H1 (cell line): ENCODE measurements around the gene TPST2. TPM values are rescaled to one million over a fixed set of nuclear protein-coding genes. Genes with fewer than 3 reads are reported as not detected.

ENCODE experiments used
- CTCF ChIA-PET: fragments of 300-600 bp; sonication (Branson Sonifier 250); formaldehyde crosslinking; loops from one replicate; lab custom pipeline; 2021; ENCODE audit not compliant: partially characterized antibody; lab: Charles Lee
- POLR2A ChIA-PET: fragments of 300-600 bp; sonication (Branson Sonifier 250); formaldehyde crosslinking; loops from one replicate; lab custom pipeline; 2021; ENCODE audit warnings: inconsistent platforms; ENCODE audit not compliant: partially characterized antibody; lab: Charles Lee
- DNase-seq, 2 experiments: peaks; one replicate each; pipeline versions ENCODE4 v3.0.0 to v3.0.0-alpha.2; 2010 to 2022; ENCODE audit warnings: low spot score in 2 of 2, low read depth in 1 of 2, mixed read lengths in 1 of 2
- FAIRE-seq: peaks from 2 replicates; lab custom pipeline; 2011; peaks lifted over from hg19 to GRCh38; lab: Jason Lieb, UNC
- H2AFZ ChIP-seq: 2 replicates; pipeline ENCODE4 v1.8.1; 2012; ENCODE audit warnings: low read length, inconsistent platforms
- H2AK5ac ChIP-seq: 2 replicates; pipeline ENCODE4 v1.6.1; 2013; ENCODE audit warnings: low read depth, low read length
- H2BK120ac ChIP-seq: replicated peaks from 2 replicates; pipeline ENCODE3; 2013; ENCODE audit warnings: low read depth, low read length, inconsistent platforms
- H2BK12ac ChIP-seq: 2 replicates; pipeline ENCODE4 v1.6.1; 2013; ENCODE audit warnings: low read depth, low read length
- H2BK15ac ChIP-seq: 2 replicates; pipeline ENCODE4 v1.6.1; 2013; ENCODE audit warnings: low read length
- H2BK20ac ChIP-seq: 2 replicates; pipeline ENCODE4 v1.6.1; 2013; ENCODE audit warnings: low read length
- H2BK5ac ChIP-seq: 2 replicates; pipeline ENCODE4 v1.6.1; 2013; ENCODE audit warnings: low read depth, low read length
- H3K14ac ChIP-seq: 2 replicates; pipeline ENCODE4 v1.6.1; 2013; ENCODE audit warnings: inconsistent platforms; ENCODE audit not compliant: insufficient read length
- H3K18ac ChIP-seq: 2 replicates; pipeline ENCODE4 v1.6.1; 2013; ENCODE audit warnings: low read length; ENCODE audit errors: extremely low read depth
- H3K23ac ChIP-seq: 2 replicates; pipeline ENCODE4 v1.6.1; 2013; ENCODE audit warnings: inconsistent platforms; ENCODE audit not compliant: insufficient read length
- H3K23me2 ChIP-seq: 2 replicates; pipeline ENCODE4 v1.6.1; 2013; ENCODE audit warnings: low read depth, low read length
- H3K27ac ChIP-seq: 2 replicates; pipeline ENCODE4 v1.6.1; 2011; ENCODE audit warnings: low read depth, low read length, inconsistent platforms
- H3K27me3 ChIP-seq, 4 experiments: replicated peaks in 1 of 4; 1 replicate in 1 of 4; 2 replicates in 3 of 4; pipeline versions ENCODE4 v1.6.1 to v1.8.1; 2011 to 2013; ENCODE audit warnings: low read length in 3 of 4, mild to moderate bottlenecking in 3 of 4, inconsistent platforms in 2 of 4, mixed read lengths in 2 of 4, moderate library complexity in 1 of 4; ENCODE audit not compliant: control insufficient read depth in 3 of 4, insufficient read depth in 3 of 4; ENCODE audit errors: extremely low read depth in 1 of 4
- H3K36me3 ChIP-seq, 4 experiments: 2 replicates each; pipeline versions ENCODE4 v1.6.1 to v1.8.1; 2011 to 2013; ENCODE audit warnings: mild to moderate bottlenecking in 4 of 4, low read length in 3 of 4, moderate library complexity in 2 of 4, control low read depth in 1 of 4, inconsistent platforms in 1 of 4; ENCODE audit not compliant: insufficient read depth in 4 of 4, control insufficient read depth in 2 of 4
- H3K4ac ChIP-seq: replicated peaks from 2 replicates; pipeline ENCODE3; 2013; ENCODE audit warnings: low read length, low read depth, mixed read lengths, inconsistent platforms; ENCODE audit not compliant: insufficient read length
- H3K4me1 ChIP-seq, 4 experiments: replicated peaks in 1 of 4; 1 replicate in 1 of 4; 2 replicates in 3 of 4; pipeline versions ENCODE4 v1.6.1 to v1.8.1; 2011 to 2013; ENCODE audit warnings: low read length in 3 of 4, inconsistent platforms in 2 of 4, mixed read lengths in 1 of 4; ENCODE audit not compliant: insufficient read depth in 4 of 4, control insufficient read depth in 3 of 4
- H3K4me2 ChIP-seq, 2 experiments: 2 replicates each; pipeline versions ENCODE4 v1.6.1 to v1.8.1; 2011 to 2013; ENCODE audit warnings: low read depth in 2 of 2, low read length in 2 of 2, control low read depth in 1 of 2, inconsistent platforms in 1 of 2, mild to moderate bottlenecking in 1 of 2; ENCODE audit not compliant: insufficient read depth in 1 of 2
- H3K4me3 ChIP-seq, 4 experiments: fragments of 200-600, 300-600 bp in 1 of 4; sonication (generic), shearing (Covaris generic), sonication (Bioruptor Twin) in 1 of 4; 2 replicates each; pipeline versions ENCODE4 v1.5.1 to v1.8.1; 2011 to 2016; ENCODE audit warnings: low read length in 4 of 4, low read depth in 3 of 4, control low read depth in 2 of 4, inconsistent platforms in 2 of 4, mild to moderate bottlenecking in 2 of 4, mixed read lengths in 1 of 4, moderate library complexity in 1 of 4; ENCODE audit not compliant: insufficient read depth in 2 of 4; ENCODE audit errors: extremely low read depth in 1 of 4
- H3K56ac ChIP-seq: replicated peaks from 2 replicates; pipeline ENCODE3; 2013; ENCODE audit warnings: low read depth, mild to moderate bottlenecking, mixed read lengths, low read length, inconsistent platforms; ENCODE audit not compliant: insufficient read length
- H3K79me1 ChIP-seq: 2 replicates; pipeline ENCODE4 v1.6.1; 2013; ENCODE audit warnings: low read depth, low read length, control low read depth
- H3K79me2 ChIP-seq, 2 experiments: 2 replicates each; pipeline versions ENCODE4 v1.6.1 to v1.8.1; 2012 to 2013; ENCODE audit warnings: low read length in 2 of 2, mild to moderate bottlenecking in 2 of 2, inconsistent platforms in 1 of 2; ENCODE audit not compliant: insufficient read depth in 2 of 2, control insufficient read depth in 1 of 2
- H3K9ac ChIP-seq, 4 experiments: replicated peaks in 1 of 4; 1 replicate in 1 of 4; 2 replicates in 3 of 4; pipeline versions ENCODE4 v1.6.1 to v1.8.1; 2011 to 2013; ENCODE audit warnings: low read depth in 3 of 4, low read length in 3 of 4, control low read depth in 2 of 4, mild to moderate bottlenecking in 2 of 4, moderate library complexity in 2 of 4, inconsistent platforms in 1 of 4; ENCODE audit errors: extremely low read depth in 1 of 4
- H3K9me3 ChIP-seq, 2 experiments: 2 replicates each; pipeline versions ENCODE4 v1.6.1 to v1.8.1; 2012 to 2013; ENCODE audit warnings: mild to moderate bottlenecking in 2 of 2, moderate library complexity in 2 of 2, control low read depth in 1 of 2, inconsistent platforms in 1 of 2, low read depth in 1 of 2, low read length in 1 of 2, mixed read lengths in 1 of 2; ENCODE audit not compliant: insufficient read depth in 2 of 2
- H4K20me1 ChIP-seq, 2 experiments: replicated peaks in 1 of 2; 2 replicates each; pipeline versions ENCODE3 to v1.8.1; 2011 to 2013; ENCODE audit warnings: inconsistent platforms in 2 of 2, low read length in 2 of 2, mild to moderate bottlenecking in 1 of 2; ENCODE audit not compliant: insufficient read depth in 2 of 2, control insufficient read depth in 1 of 2
- H4K5ac ChIP-seq: 2 replicates; pipeline ENCODE4 v1.6.1; 2013; ENCODE audit warnings: low read length, low read depth, mixed read lengths, inconsistent platforms; ENCODE audit not compliant: insufficient read length
- H4K8ac ChIP-seq: 2 replicates; pipeline ENCODE4 v1.8.0; 2013; ENCODE audit warnings: mild to moderate bottlenecking, moderate library complexity, low read length, inconsistent platforms; ENCODE audit not compliant: insufficient read depth; ENCODE audit errors: extremely low read depth
- H4K91ac ChIP-seq: replicated peaks from 2 replicates; pipeline ENCODE3; 2013; ENCODE audit warnings: low read length, mixed read lengths, inconsistent platforms; ENCODE audit not compliant: insufficient read length
- ATF2 ChIP-seq: IDR thresholded peaks from 2 replicates; pipeline ENCODE4 v1.6.1; 2012; ENCODE audit warnings: low read length, inconsistent platforms
- BCL11A ChIP-seq, 2 experiments: IDR thresholded peaks; one replicate each; pipeline ENCODE4 v1.6.1; 2011; ENCODE audit warnings: low read depth in 2 of 2, low read length in 2 of 2, mild to moderate bottlenecking in 2 of 2
- HDAC2 ChIP-seq, 2 experiments: fragments of 300-600 bp in 1 of 2; sonication (generic) in 1 of 2; IDR thresholded peaks; 2 replicates each; pipeline ENCODE4 v1.6.1; 2011 to 2012; ENCODE audit warnings: low read depth in 2 of 2, low read length in 2 of 2, mild to moderate bottlenecking in 2 of 2, moderate library complexity in 2 of 2, borderline replicate concordance in 1 of 2, inconsistent platforms in 1 of 2
- RAD21 ChIP-seq, 2 experiments: IDR thresholded peaks in 1 of 2; conservative IDR thresholded peaks in 1 of 2; 2 replicates each; pipeline ENCODE4 v1.6.1; 2011; ENCODE audit warnings: low read depth in 2 of 2, low read length in 2 of 2, improper control_type of control experiment in 1 of 2, inconsistent platforms in 1 of 2, mild to moderate bottlenecking in 1 of 2, moderate library complexity in 1 of 2
- TCF12 ChIP-seq: IDR thresholded peaks from 2 replicates; pipeline ENCODE4 v1.6.1; 2011; ENCODE audit warnings: low read depth, mild to moderate bottlenecking, low read length
- YY1 ChIP-seq: IDR thresholded peaks from 2 replicates; pipeline ENCODE4 v1.6.1; 2011; ENCODE audit warnings: low read depth, mild to moderate bottlenecking, low read length
- polyA plus RNA-seq, 7 experiments: library from polyadenylated mRNA; depleted of rRNA in 3 of 7; stranded (reverse) in 5 of 7; unstranded in 2 of 7; fragments of >200 nt in 5 of 7; fragments of 200-250 nt in 2 of 7; gene quantifications; 1 replicate in 5 of 7; 2 replicates in 1 of 7; 4 replicates in 1 of 7; pipeline versions ENCODE4 v1.2.1 to v1.2.3, GENCODE V29; 2011 to 2013; ENCODE audit warnings: missing spikeins in 2 of 7, mixed read lengths in 2 of 7
- total RNA-seq: library from RNA; stranded (reverse); fragmentation: NEBNext Ultra II Directional; extraction: Animal tissue kit (Norgen Biotek cat#: 25700); gene quantifications from 2 replicates; pipeline ENCODE4 v1.2.1, GENCODE V29; 2021

TPST2 gene
- total and polyA plus RNA-seq, 2 of the 8 experiments (the other 6 are each of a cell fraction or from before 2014, with no cell fraction given) = 58.8 to 143 TPM

GRCh38 chr22:26474682-26475081, 115.2 kb downstream of the TPST2 start:
- Histone ChIP-seq H3K4ac (no peak overlapping the region), H3K4me3 (no peak overlapping the region), H4K8ac (no peak overlapping the region), H4K5ac (no peak overlapping the region), H2AFZ (no peak overlapping the region), H3K23me2 (no peaks in the 10 kb centered on the region; the same call in 1 of the 2 replicates), H3K27me3 (no peaks in the 10 kb centered on the region), H3K56ac (no peak overlapping the region), H3K9me3 (no peaks in the 10 kb centered on the region), H3K23ac (no peak overlapping the region), H2BK12ac (no peak overlapping the region), H4K91ac (no peak overlapping the region), H3K79me1 (no peaks in the 10 kb centered on the region), H2BK120ac (no peak overlapping the region), H2AK5ac (no peak overlapping the region), H3K18ac (no peak overlapping the region), H3K4me2 (no peak overlapping the region), H3K9ac (no peak overlapping the region), H2BK15ac (no peak overlapping the region), H2BK20ac (no peak overlapping the region), H2BK5ac (no peak overlapping the region), H4K20me1 (peaks cover 2 to 3% of the 10 kb centered on the region in 2 experiments), H3K4me1 (no peaks in the 10 kb centered on the region), H3K36me3 (peaks cover 16 to 60% (median 50%) of the 10 kb centered on the region in 4 experiments; a peak in 7 of 8 replicates), H3K79me2 (peaks cover 0 to 8% of the 10 kb centered on the region in 2 experiments; a peak in 1 of 4 replicates), H3K27ac (no peak overlapping the region), H3K14ac (no peak overlapping the region)
- POLR2A ChIA-PET = interaction anchor here (0.7 to 1.3 kb wide), 3 partner anchors 9 to 289 kb away, joined by 3 to 10 read pairs (median 4); partner anchors contain the start of genes HPS4 and SRRD
- CTCF ChIA-PET = interaction anchor here (0.8 to 1.3 kb wide), 2 partner anchors 15 to 58 kb away, joined by 3 to 5 read pairs; no protein-coding TSS in a partner anchor
- TF ChIP-seq BCL11A (IDR thresholded peaks at IDR 0.05; ENCODE audit: low read depth in 2 of 2, low read length in 2 of 2) (no peak), TCF12 (no peak), RAD21 (IDR thresholded peaks at IDR 0.05 in 1 of 2, conservative IDR thresholded peaks at IDR 0.05 in 1 of 2; ENCODE audit: low read depth in 2 of 2, low read length in 2 of 2) (no peak), ATF2 (no peak), HDAC2 (IDR thresholded peaks at IDR 0.05; ENCODE audit: borderline replicate concordance in 1 of 2, low read depth in 2 of 2, low read length in 2 of 2) (no peak), YY1 (no peak)
- FAIRE-seq (no peak), DNase-seq (no peak)
